ENCODE data around the gene BASP1. TPM values are rescaled to one million over a fixed set of nuclear protein-coding genes. Genes with fewer than 3 reads are reported as not detected.

BASP1 gene
- total and polyA plus RNA-seq, 2 experiments from 2014 or later = 87.5 to 114 TPM

DNA sequence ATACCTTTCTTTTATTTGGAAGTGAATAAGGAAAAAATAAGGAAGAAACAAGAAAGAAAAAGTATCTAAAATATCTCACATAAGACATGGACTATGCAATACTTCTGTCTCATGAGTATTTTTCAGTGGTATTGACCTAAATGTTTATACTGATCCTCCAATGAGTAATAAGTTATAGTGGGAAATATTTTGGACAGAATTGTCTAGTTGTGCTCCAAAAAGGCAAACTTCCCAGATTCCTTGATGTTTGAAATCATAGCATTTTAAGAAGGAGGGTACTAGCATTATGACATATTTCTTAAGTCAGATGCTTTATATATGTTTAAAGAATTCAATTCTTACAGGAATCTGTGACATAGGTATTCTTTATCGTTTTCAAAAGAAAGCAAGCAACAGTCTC is 34.5 kb upstream of the BASP1 start:
- TF ChIP-seq POLR2AphosphoS5 (IDR thresholded peaks at IDR 0.05; ENCODE audit: low read depth) (no peak), ZNF114 (CRISPR knock-in tag; IDR thresholded peaks at IDR 0.05) (no peak), EZH2phosphoT487 (IDR thresholded peaks at IDR 0.05; ENCODE audit: unreplicated experiment) (no peak), JUNB (IDR thresholded peaks at IDR 0.05; ENCODE audit: unreplicated experiment) (no peak), EZH2 (IDR thresholded peaks at IDR 0.05; ENCODE audit: low read depth, unreplicated experiment) (no peak), CREB1 (CRISPR knock-in tag; IDR thresholded peaks at IDR 0.05; ENCODE audit: low read depth) (no peak), STAT1 (IDR thresholded peaks at IDR 0.05; ENCODE audit: unreplicated experiment) (no peak), NANOG (IDR thresholded peaks at IDR 0.05; ENCODE audit: borderline replicate concordance) (no peak), ZNF331 (CRISPR knock-in tag; IDR thresholded peaks at IDR 0.05; ENCODE audit: low read depth) (no peak)
- TF ChIP-seq, protein P1, sequence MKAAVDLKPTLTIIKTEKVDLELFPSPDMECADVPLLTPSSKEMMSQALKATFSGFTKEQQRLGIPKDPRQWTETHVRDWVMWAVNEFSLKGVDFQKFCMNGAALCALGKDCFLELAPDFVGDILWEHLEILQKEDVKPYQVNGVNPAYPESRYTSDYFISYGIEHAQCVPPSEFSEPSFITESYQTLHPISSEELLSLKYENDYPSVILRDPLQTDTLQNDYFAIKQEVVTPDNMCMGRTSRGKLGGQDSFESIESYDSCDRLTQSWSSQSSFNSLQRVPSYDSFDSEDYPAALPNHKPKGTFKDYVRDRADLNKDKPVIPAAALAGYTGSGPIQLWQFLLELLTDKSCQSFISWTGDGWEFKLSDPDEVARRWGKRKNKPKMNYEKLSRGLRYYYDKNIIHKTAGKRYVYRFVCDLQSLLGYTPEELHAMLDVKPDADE (IDR thresholded peaks at IDR 0.05) = no peak
- TF ChIP-seq, protein P2, sequence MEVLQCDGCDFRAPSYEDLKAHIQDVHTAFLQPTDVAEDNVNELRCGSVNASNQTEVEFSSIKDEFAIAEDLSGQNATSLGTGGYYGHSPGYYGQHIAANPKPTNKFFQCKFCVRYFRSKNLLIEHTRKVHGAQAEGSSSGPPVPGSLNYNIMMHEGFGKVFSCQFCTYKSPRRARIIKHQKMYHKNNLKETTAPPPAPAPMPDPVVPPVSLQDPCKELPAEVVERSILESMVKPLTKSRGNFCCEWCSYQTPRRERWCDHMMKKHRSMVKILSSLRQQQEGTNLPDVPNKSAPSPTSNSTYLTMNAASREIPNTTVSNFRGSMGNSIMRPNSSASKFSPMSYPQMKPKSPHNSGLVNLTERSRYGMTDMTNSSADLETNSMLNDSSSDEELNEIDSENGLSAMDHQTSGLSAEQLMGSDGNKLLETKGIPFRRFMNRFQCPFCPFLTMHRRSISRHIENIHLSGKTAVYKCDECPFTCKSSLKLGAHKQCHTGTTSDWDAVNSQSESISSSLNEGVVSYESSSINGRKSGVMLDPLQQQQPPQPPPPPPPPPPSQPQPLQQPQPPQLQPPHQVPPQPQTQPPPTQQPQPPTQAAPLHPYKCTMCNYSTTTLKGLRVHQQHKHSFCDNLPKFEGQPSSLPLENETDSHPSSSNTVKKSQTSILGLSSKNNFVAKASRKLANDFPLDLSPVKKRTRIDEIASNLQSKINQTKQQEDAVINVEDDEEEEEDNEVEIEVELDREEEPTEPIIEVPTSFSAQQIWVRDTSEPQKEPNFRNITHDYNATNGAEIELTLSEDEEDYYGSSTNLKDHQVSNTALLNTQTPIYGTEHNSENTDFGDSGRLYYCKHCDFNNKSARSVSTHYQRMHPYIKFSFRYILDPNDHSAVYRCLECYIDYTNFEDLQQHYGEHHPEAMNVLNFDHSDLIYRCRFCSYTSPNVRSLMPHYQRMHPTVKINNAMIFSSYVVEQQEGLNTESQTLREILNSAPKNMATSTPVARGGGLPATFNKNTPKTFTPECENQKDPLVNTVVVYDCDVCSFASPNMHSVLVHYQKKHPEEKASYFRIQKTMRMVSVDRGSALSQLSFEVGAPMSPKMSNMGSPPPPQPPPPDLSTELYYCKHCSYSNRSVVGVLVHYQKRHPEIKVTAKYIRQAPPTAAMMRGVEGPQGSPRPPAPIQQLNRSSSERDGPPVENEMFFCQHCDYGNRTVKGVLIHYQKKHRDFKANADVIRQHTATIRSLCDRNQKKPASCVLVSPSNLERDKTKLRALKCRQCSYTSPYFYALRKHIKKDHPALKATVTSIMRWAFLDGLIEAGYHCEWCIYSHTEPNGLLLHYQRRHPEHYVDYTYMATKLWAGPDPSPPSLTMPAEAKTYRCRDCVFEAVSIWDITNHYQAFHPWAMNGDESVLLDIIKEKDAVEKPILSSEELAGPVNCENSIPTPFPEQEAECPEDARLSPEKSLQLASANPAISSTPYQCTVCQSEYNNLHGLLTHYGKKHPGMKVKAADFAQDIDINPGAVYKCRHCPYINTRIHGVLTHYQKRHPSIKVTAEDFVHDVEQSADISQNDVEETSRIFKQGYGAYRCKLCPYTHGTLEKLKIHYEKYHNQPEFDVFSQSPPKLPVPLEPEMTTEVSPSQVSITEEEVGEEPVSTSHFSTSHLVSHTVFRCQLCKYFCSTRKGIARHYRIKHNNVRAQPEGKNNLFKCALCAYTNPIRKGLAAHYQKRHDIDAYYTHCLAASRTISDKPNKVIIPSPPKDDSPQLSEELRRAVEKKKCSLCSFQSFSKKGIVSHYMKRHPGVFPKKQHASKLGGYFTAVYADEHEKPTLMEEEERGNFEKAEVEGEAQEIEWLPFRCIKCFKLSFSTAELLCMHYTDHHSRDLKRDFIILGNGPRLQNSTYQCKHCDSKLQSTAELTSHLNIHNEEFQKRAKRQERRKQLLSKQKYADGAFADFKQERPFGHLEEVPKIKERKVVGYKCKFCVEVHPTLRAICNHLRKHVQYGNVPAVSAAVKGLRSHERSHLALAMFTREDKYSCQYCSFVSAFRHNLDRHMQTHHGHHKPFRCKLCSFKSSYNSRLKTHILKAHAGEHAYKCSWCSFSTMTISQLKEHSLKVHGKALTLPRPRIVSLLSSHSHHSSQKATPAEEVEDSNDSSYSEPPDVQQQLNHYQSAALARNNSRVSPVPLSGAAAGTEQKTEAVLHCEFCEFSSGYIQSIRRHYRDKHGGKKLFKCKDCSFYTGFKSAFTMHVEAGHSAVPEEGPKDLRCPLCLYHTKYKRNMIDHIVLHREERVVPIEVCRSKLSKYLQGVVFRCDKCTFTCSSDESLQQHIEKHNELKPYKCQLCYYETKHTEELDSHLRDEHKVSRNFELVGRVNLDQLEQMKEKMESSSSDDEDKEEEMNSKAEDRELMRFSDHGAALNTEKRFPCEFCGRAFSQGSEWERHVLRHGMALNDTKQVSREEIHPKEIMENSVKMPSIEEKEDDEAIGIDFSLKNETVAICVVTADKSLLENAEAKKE (CRISPR knock-in tag; IDR thresholded peaks at IDR 0.05) = no peak
- TF ChIP-seq, protein P3, sequence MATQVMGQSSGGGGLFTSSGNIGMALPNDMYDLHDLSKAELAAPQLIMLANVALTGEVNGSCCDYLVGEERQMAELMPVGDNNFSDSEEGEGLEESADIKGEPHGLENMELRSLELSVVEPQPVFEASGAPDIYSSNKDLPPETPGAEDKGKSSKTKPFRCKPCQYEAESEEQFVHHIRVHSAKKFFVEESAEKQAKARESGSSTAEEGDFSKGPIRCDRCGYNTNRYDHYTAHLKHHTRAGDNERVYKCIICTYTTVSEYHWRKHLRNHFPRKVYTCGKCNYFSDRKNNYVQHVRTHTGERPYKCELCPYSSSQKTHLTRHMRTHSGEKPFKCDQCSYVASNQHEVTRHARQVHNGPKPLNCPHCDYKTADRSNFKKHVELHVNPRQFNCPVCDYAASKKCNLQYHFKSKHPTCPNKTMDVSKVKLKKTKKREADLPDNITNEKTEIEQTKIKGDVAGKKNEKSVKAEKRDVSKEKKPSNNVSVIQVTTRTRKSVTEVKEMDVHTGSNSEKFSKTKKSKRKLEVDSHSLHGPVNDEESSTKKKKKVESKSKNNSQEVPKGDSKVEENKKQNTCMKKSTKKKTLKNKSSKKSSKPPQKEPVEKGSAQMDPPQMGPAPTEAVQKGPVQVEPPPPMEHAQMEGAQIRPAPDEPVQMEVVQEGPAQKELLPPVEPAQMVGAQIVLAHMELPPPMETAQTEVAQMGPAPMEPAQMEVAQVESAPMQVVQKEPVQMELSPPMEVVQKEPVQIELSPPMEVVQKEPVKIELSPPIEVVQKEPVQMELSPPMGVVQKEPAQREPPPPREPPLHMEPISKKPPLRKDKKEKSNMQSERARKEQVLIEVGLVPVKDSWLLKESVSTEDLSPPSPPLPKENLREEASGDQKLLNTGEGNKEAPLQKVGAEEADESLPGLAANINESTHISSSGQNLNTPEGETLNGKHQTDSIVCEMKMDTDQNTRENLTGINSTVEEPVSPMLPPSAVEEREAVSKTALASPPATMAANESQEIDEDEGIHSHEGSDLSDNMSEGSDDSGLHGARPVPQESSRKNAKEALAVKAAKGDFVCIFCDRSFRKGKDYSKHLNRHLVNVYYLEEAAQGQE (IDR thresholded peaks at IDR 0.05; ENCODE audit: unreplicated experiment) = no peak
- TF ChIP-seq, protein P4, sequence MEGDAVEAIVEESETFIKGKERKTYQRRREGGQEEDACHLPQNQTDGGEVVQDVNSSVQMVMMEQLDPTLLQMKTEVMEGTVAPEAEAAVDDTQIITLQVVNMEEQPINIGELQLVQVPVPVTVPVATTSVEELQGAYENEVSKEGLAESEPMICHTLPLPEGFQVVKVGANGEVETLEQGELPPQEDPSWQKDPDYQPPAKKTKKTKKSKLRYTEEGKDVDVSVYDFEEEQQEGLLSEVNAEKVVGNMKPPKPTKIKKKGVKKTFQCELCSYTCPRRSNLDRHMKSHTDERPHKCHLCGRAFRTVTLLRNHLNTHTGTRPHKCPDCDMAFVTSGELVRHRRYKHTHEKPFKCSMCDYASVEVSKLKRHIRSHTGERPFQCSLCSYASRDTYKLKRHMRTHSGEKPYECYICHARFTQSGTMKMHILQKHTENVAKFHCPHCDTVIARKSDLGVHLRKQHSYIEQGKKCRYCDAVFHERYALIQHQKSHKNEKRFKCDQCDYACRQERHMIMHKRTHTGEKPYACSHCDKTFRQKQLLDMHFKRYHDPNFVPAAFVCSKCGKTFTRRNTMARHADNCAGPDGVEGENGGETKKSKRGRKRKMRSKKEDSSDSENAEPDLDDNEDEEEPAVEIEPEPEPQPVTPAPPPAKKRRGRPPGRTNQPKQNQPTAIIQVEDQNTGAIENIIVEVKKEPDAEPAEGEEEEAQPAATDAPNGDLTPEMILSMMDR (conservative IDR thresholded peaks at IDR 0.05; ENCODE audit: low read depth in 2 of 2) = no peak
- Histone ChIP-seq H3K4me1 (ENCODE audit: insufficient read depth) (no peaks in the 10 kb centered on the region), H3F3A (replicated peaks; ENCODE audit: low read depth) (no peaks in the 10 kb centered on the region), H3K9me2 (ENCODE audit: insufficient read depth) (no peaks in the 10 kb centered on the region), H2AFZ (no peak overlapping the region), H3K79me2 (replicated peaks; ENCODE audit: insufficient read depth) (no peaks in the 10 kb centered on the region), H3K4me2 (no peak overlapping the region), H3K36me3 (ENCODE audit: insufficient read depth) (no peaks in the 10 kb centered on the region), H3K4me3 (no peak overlapping the region), H4K20me1 (replicated peaks; ENCODE audit: insufficient read depth) (no peaks in the 10 kb centered on the region), H3K27ac (ENCODE audit: low read depth) (no peak overlapping the region), H3K27me3 (ENCODE audit: insufficient read depth) (no peaks in the 10 kb centered on the region)
- H3K9me3 Mint-ChIP-seq = no peaks in the 10 kb centered on the region; the same call in 2 of the 3 replicates
- no peaks in the 10 kb centered on the region for H3K27me3 Mint-ChIP-seq (ENCODE audit: insufficient read depth, low read depth, poor library complexity)
- no peak for DNase-seq (ENCODE audit: low spot score)
- no peak overlapping the region for H3K27ac Mint-ChIP-seq
- no peak overlapping the region for H3K4me3 Mint-ChIP-seq
- no peaks in the 10 kb centered on the region for H3K36me3 Mint-ChIP-seq (ENCODE audit: low read depth)
- no peak for ATAC-seq
- H3K4me1 Mint-ChIP-seq = no peaks in the 10 kb centered on the region; the same call in 2 of the 3 replicates

Data from GM23338 (cell line).